HL-60 (cell line): ENCODE results near the gene CLDN7.

Experiments used
- POLR2AphosphoS5 ChIP-seq: IDR thresholded peaks from 2 replicates; pipeline ENCODE4 v1.6.1; 2012; ENCODE audit warnings: low read depth
- TF ChIP-seq, protein P1 (sequence below): IDR thresholded peaks from one replicate; pipeline ENCODE4 v1.5.1; 2011; ENCODE audit warnings: low read length, control low read depth, inconsistent platforms; ENCODE audit not compliant: insufficient read depth

DNA sequence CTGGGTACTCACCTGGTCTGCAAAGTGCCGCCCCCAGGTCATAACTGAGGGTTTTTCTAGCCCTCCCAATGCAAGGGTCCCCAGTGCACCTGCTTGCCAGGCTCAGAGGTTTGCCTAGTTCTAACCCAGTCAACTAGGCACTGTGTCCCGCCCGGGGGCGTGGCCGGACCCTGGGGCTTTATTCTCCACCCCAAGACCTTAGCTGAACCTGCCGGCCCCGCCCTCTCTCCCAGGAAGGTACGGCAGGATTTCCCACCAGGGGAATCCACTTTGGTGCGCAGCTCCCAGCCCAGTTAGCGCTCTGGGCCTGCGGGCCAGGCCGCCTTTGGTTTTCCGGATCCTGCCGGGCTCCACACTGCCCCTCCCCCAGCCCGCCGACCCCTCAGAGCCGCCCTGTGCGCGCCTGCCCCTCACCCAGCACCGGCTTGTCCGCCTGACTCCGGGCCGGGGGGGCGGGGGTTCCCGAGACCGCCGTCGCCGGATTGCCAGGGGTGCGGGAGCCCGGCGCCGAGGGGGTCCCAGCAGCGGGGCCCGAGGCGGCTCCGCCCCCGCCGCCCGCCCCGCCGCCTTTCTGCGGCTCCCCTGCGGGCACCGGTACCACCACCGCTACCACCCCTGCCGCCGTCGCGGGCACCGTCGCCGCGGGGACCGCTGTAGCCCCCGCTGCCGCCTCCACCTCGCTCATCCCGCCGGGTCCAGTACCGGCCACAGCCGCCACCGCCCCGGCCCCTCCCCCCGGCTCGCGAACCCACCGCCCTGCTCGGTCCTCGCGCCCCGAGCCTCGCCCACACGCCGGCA is 31.7 kb upstream of the CLDN7 start:
- TF ChIP-seq, protein P1, sequence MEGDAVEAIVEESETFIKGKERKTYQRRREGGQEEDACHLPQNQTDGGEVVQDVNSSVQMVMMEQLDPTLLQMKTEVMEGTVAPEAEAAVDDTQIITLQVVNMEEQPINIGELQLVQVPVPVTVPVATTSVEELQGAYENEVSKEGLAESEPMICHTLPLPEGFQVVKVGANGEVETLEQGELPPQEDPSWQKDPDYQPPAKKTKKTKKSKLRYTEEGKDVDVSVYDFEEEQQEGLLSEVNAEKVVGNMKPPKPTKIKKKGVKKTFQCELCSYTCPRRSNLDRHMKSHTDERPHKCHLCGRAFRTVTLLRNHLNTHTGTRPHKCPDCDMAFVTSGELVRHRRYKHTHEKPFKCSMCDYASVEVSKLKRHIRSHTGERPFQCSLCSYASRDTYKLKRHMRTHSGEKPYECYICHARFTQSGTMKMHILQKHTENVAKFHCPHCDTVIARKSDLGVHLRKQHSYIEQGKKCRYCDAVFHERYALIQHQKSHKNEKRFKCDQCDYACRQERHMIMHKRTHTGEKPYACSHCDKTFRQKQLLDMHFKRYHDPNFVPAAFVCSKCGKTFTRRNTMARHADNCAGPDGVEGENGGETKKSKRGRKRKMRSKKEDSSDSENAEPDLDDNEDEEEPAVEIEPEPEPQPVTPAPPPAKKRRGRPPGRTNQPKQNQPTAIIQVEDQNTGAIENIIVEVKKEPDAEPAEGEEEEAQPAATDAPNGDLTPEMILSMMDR: no peak
- no peak for TF ChIP-seq POLR2AphosphoS5
